HEK293T (cell line): ENCODE measurements around the gene HTT.

Experiments used
- BHLHE40 ChIP-seq: fragments of 450-650 bp; IDR thresholded peaks from 2 replicates; pipeline ENCODE4 v1.6.1; 2016; ENCODE audit warnings: mild to moderate bottlenecking, moderate library complexity, borderline replicate concordance
- ELF4 ChIP-seq: fragments of 450-650 bp; IDR thresholded peaks from 2 replicates; pipeline ENCODE4 v1.6.1; 2017; ENCODE audit warnings: antibody characterized with exemption
- HDGF ChIP-seq: fragments of 450-650 bp; IDR thresholded peaks from 2 replicates; pipeline ENCODE4 v1.6.1; 2017; ENCODE audit warnings: antibody characterized with exemption, borderline replicate concordance
- L3MBTL2 ChIP-seq: fragments of 450-650 bp; conservative IDR thresholded peaks from 2 replicates; pipeline ENCODE4 v1.6.1; 2016; ENCODE audit warnings: mild to moderate bottlenecking
- NFRKB ChIP-seq: fragments of 450-650 bp; IDR thresholded peaks from 2 replicates; pipeline ENCODE4 v1.6.1; 2016; ENCODE audit warnings: mild to moderate bottlenecking, moderate library complexity
- TARDBP ChIP-seq: fragments of 450-650 bp; IDR thresholded peaks from 2 replicates; pipeline ENCODE4 v1.6.1; 2016
- ZNF384 ChIP-seq: fragments of 450-650 bp; IDR thresholded peaks from 2 replicates; pipeline ENCODE4 v1.6.1; 2016

GRCh38 chr4:3198906-3199305, 124.4 kb downstream of the HTT start:
- TF ChIP-seq ELF4: no peak
- no peak for TF ChIP-seq NFRKB
- TF ChIP-seq L3MBTL2: no peak
- TF ChIP-seq HDGF: no peak
- no peak for TF ChIP-seq ZNF384
- TF ChIP-seq BHLHE40: no peak
- no peak for TF ChIP-seq TARDBP
